Ishikawa (cell line): ENCODE results near the gene KRTAP10-8.

Experiments used
- CEBPB ChIP-seq: IDR thresholded peaks from 2 replicates; pipeline ENCODE4 v1.6.1; 2012
- ZBTB7A ChIP-seq: IDR thresholded peaks from 2 replicates; pipeline ENCODE4 v1.6.1; 2012; ENCODE audit warnings: low read depth
- TF ChIP-seq, protein P1 (sequence below): IDR thresholded peaks from 2 replicates; pipeline ENCODE4 v1.6.1; 2012; ENCODE audit warnings: low read depth, mild to moderate bottlenecking
- TF ChIP-seq, protein P2 (sequence below): IDR thresholded peaks from 2 replicates; pipeline ENCODE4 v1.6.1; 2012

DNA sequence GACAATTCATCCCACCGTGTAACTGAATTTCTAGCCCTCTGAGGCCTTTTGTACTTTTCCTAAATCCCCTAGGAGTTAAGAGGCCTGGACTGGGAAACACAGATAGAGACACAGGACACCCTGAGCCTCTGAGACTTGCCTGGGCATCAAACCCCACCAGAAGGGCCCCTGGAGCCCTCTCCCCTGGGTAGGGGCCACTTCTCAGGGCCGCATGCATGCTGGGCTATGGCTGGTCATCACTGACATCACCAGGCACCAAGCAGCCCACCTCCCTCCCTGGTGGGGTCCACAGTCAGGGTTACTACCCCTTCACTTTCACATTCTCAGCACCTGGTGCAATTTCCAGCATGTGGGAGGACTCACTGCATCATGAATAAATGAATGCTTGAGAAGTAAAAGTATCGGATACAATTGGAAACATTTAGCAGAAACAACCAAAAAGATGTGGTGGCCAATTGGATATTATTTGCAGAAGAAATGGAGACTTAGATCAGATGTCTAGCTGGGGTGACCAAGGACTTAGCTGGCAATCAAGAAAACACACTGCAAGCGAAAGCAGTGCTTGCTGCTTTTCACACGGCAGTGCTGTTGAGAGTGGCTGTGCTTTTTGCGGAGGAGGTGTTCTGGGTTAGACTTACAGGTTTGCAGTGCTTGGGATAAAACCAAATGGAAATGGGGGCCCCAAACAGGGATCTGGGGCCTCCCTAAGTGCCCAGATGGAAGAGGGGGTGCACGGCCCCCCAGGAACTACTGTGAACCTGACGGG lies 12.4 kb upstream of the KRTAP10-8 start:
- TF ChIP-seq, protein P1, sequence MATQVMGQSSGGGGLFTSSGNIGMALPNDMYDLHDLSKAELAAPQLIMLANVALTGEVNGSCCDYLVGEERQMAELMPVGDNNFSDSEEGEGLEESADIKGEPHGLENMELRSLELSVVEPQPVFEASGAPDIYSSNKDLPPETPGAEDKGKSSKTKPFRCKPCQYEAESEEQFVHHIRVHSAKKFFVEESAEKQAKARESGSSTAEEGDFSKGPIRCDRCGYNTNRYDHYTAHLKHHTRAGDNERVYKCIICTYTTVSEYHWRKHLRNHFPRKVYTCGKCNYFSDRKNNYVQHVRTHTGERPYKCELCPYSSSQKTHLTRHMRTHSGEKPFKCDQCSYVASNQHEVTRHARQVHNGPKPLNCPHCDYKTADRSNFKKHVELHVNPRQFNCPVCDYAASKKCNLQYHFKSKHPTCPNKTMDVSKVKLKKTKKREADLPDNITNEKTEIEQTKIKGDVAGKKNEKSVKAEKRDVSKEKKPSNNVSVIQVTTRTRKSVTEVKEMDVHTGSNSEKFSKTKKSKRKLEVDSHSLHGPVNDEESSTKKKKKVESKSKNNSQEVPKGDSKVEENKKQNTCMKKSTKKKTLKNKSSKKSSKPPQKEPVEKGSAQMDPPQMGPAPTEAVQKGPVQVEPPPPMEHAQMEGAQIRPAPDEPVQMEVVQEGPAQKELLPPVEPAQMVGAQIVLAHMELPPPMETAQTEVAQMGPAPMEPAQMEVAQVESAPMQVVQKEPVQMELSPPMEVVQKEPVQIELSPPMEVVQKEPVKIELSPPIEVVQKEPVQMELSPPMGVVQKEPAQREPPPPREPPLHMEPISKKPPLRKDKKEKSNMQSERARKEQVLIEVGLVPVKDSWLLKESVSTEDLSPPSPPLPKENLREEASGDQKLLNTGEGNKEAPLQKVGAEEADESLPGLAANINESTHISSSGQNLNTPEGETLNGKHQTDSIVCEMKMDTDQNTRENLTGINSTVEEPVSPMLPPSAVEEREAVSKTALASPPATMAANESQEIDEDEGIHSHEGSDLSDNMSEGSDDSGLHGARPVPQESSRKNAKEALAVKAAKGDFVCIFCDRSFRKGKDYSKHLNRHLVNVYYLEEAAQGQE: no peak
- TF ChIP-seq ZBTB7A: no peak
- TF ChIP-seq CEBPB: no peak
- TF ChIP-seq, protein P2, sequence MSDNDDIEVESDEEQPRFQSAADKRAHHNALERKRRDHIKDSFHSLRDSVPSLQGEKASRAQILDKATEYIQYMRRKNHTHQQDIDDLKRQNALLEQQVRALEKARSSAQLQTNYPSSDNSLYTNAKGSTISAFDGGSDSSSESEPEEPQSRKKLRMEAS: no peak
